GM19324 (cell line): Measurements from ENCODE around the gene CHST2.
"Not testable (repeated sequence)": the region's sequence is repeated elsewhere in the genome, so short reads cannot be mapped to it uniquely, and the experiment has no call there.

Experiments used
- ATAC-seq: cut with Tn5 transposase; IDR thresholded peaks from one replicate; pipeline ENCODE4 v1.9.1; 2021; ENCODE audit warnings: mild to moderate bottlenecking, moderate library complexity; ENCODE audit not compliant: unreplicated experiment, low FRiP score

Gene CHST2, protein sequence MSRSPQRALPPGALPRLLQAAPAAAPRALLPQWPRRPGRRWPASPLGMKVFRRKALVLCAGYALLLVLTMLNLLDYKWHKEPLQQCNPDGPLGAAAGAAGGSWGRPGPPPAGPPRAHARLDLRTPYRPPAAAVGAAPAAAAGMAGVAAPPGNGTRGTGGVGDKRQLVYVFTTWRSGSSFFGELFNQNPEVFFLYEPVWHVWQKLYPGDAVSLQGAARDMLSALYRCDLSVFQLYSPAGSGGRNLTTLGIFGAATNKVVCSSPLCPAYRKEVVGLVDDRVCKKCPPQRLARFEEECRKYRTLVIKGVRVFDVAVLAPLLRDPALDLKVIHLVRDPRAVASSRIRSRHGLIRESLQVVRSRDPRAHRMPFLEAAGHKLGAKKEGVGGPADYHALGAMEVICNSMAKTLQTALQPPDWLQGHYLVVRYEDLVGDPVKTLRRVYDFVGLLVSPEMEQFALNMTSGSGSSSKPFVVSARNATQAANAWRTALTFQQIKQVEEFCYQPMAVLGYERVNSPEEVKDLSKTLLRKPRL

DNA sequence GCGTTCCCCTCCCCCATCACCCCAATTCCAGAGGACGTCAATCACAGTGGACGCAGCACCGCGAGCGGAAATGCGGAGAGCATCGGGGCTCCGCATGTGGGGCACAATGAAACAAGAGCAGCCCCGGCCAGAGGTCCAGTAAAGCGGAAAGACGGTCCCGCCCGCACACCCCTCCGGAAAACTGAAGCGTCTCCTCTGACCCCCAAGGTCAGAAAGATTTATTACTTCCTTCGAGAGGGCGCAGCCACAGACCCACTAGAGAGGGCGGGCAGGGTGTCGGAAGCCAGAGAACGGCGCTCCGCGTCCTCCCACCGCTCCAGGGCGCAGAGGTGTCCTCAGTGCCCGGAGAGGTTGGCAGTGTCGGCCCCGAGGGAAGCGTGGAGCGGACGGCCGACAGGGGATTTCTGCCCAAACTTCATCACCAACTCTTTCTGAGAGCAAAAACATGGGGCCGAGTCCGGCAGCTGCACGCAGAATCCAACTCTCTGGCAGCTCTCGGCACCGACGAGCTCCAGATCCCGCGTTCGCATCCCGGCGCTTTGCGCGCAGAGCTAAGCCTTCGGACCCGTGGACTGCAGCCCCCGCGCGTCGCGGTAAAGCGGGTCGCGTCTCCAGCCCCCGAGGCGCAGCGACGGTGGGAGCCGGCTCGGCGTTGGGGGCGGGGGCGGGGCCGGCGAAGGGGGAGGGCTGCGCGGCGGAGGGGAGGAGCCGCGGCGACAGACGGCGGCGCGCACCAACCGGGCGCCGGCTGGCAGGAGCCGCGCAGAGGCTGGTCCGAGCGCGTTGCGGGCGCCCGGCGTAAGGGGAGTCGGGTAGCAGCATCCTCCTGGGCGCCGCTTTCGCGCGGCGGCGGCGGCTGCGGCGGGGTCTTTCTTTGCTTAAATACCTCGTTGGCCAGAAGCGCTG lies at the start of gene CHST2:
Gene CHST2, plus strand, starts transcription at position 763 of the 906 bp plus-strand sequence. CDS start 1,046 bp downstream, outside the sequence.
- peak; percentile 91 for ATAC-seq

DNA sequence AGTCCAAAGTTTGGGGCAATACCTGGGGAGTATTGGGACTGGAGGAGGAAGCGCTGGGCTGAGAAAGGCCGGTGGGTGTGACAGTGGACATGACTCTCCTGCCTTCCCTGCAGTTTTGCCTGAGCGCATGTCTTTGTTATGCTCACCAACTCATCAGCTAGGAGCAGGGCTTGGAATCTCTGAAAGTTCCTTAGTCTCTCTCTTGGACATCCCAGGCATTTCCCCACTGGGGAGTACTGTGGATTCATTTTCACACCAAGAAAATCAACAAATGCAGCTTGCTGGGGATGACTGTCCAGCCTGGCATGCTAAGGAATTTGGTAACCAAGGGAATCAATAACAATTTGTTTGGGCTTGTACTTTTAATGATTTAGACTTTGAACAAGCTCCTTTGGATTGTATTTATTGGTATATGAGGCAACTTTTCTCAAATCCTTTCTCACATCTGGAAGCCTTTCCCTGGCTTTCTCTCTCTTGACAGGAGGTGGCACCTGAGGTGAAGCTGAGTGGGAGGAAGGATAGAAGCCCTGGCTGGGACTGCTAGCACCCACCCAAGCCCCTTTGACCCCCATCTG lies 48.5 kb upstream of the CHST2 start:
- ATAC-seq: no peak

DNA sequence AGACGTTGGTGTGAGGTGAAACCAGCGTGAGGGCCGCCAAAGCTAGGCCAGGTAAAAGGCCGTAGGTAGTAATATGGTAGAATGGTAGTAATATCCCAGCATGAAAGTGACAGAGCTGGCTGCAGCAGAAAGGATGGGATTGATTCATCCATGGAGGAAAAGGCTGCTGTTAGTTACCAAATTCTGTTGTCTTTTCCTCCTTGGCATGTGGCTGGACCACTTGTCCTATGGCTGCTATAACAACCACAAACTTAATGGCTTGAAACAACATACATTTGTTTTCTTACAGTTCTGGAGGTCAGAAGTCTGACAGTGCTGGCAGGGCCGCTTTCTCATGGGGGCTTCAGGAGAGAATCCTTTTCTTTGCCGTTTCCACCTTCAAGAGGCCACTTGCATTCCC lies 47.8 kb upstream of the CHST2 start:
- no peak for ATAC-seq

DNA sequence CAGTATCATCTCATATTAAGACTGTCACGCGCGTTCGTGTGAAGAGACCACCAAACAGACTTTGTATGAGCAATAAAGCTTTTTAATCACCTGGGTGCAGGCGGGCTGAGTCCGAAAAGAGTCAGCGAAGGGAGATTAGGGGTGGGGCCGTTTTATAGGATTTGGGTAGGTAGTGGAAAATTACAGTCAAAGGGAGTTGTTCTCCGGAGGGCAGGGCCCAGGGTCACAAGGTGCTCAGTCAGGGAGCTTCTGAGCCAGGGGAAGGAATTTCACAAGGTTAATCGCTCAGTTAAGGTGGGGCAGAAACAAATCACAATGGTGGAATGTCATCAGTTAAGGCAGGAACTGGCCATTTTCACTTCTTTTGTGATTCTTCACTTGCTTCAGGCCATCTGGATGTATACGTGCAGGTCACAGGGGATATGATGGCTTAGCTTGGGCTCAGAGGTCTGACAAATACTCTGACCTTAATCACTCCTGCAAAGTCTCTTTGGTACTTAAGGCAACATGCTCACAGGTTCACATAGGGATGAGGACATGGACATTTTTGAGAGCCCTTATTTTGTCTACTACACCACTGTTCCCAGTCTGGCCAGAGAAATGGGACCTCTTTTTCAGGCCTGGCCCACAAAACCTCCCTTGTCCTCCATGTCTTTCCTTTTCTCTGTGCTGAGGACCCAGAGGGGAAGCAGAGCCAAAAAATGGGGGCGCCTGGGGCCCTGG lies 47.1 kb upstream of the CHST2 start:
- ATAC-seq: not testable (repeated sequence)

DNA sequence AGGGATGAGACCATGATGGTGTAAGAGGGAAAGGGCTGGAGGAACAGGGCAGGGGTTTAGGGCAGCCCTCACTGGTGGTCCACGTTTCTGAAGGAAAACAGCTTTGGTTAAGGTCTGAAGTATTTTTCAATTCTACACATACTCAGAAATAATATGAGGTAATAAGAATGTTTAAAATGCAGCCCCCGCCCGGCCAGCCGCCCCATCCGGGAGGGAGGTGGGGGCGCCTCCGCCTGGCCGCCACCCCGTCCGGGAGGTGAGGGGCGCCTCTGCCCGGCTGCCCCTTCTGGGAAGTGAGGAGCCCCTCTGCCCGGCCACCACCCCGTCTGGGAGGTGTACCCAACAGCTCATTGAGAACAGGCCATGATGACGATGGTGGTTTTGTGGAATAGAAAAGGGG lies 46.0 kb upstream of the CHST2 start:
- not testable (repeated sequence) for ATAC-seq

DNA sequence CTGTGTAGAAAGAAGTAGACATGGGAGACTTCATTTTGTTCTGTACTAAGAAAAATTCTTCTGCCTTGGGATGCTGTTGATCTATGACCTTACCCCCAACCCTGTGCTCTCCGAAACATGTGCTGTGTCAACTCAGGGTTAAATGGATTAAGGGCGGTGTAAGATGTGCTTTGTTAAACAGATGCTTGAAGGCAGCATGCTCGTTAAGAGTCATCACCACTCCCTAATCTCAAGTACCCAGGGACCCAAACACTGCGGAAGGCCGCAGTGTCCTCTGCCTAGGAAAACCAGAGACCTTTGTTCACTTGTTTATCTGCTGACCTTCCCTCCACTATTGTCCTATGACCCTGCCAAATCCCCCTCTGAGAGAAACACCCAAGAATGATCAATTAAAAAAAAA lies 45.6 kb upstream of the CHST2 start:
- not testable (repeated sequence) for ATAC-seq

DNA sequence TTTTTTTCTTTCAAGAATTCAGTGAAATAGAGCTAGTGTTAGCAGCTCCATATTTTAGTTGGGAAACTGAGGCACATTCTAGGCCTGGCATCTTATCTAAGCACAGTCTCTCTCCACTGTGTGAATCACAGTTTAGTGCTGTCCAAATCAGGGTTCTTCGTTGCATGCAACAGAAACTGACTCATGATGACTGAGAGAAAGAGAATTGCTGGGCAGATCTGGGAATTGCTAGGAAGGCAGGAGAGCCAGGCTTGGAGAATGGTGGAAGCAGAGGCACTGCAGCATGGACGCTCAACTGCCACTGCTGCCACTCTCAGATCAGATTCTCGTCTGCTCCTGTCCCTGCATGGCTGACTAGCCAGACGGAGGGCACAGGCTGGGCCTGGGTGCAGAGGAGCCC lies 40.7 kb upstream of the CHST2 start:
- no peak for ATAC-seq

DNA sequence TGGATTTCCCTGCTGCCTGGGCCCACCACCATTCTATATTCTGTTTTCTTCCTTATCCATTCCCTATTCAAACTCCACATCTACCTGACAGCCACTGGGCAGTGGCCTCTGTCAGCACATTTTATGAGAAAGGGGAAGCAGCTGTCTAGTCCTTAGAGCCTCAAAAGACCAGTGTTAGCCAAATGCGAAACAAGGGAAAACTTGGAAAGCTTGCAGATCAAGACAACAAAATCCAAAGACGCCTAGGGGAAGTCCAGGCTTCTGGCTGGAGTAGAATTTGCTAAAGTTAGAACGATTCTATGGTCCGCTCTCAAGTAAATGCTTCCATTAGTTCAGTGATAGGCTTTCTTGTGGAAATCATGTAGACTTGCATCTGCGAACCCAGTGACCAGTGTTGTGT lies 39.4 kb upstream of the CHST2 start:
- ATAC-seq: no peak

DNA sequence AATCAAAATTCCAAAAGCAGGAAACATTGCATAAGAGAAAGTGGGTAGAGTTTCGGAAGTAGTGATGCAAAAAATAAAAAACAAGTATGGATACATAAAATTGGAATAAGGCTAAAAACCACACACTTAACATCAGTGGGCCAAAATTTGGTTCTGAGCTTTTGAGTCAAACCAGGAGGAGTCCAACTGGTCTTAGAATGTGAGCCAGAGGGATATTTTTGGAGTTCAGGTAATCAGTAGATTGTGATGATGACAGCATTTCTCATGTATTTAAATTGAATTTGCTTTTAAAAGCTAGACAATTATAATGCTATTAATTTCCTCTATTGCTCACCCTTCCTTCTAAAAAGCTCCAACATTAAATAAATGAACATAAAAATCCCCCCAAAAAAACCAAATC lies 38.2 kb upstream of the CHST2 start:
- ATAC-seq: no peak

DNA sequence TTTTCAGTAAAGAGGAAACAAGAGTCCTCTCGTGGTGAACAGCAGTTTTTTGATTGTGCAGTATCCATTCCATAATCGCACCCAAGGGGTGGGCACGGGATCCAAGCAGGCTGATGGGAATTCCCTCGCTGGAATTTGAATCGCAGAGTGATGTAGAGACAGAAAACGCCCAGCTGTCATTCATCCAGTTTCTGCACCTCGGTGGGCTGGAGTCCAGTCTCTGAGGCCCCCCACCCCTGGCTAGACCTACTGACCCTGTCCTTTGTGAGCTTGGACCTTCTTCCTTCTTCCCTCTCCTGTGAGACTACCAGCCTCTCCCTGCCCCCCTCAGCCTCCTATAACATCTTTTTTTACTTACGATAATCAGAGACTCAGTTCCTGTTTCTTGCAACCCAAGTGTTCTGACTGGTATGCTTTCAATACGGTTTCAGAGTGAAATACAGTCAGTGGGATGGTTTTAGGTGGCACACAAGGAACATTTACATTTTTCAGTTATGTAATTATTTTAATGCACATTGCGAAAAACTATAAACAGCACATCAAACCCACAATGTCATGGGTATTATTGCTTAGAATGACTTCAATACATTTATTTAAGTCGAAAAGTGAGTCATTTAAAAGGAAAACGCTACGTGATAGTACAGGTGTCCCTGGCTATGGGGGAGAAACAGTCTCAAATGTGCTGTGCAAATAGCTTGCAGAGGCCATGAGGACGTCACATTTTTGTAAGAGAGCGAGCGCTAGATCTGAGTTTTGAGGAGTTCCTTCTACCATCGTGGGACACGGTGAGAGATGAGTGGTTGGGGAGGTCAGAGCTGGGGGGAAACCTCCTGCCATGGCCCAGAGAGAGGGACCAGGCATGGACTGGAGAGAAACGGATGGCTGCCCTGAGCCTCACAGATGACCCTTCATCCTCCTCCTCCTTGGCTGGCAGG lies 37.5 kb upstream of the CHST2 start:
- peak; percentile 89 for ATAC-seq

DNA sequence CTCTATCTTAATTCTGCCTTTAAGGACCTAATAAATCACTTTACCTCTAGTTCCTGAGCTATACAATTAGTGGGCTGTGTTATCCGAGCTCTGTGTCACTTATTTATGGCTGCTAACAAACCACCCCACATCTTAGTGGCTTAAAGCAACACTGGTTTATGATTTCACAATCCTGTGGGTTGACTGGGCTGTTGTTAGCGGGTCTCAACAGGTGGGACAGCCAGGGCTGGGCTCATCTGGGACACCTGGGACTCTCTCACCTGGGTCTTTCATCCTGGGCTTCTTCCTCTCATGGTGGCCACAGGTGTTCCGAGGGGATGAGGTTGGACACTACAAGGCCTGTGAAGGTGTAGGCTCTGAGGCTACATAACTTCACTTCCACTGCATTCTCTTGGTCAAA lies 35.8 kb upstream of the CHST2 start:
- no peak for ATAC-seq

DNA sequence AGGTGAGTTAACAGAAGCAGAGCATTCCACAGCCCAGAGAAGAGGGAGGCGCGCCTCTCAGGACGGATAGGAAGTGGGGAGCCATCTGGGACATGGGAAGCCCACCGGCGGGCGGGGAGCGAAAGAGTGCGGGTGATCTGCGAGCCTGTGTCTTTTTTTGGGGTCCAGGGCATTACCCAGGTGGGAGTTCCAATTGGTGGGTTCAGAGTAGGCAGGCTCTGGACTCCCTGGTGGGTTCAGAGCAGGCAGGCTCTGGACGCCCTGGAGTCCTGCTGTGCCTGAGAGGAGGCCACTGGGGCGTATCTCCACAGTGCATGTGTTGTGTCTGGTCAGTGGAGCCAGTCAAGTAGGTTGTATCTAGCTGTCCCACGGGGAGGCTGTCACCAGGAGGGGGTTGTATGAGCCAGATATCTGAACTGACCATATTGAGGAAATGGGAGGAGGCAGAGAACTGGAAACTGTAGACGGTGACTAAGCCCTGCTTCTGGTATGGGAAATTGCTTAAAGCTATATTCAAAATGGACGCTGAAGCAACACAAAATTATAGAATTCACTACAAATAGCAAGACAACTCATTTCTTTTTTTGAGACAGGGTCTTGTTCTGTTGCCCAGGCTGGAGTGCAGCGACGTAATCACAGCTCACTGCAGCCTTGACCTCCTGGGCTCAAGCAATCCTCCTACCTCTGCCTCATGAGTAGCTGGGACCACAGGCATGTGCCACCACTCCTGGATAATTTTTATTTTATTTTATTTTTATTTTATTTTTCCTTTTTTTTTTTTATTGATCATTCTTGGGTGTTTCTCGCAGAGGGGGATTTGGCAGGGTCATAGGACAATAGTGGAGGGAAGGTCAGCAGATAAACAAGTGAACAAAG lies 34.5 kb upstream of the CHST2 start:
- no peak for ATAC-seq

DNA sequence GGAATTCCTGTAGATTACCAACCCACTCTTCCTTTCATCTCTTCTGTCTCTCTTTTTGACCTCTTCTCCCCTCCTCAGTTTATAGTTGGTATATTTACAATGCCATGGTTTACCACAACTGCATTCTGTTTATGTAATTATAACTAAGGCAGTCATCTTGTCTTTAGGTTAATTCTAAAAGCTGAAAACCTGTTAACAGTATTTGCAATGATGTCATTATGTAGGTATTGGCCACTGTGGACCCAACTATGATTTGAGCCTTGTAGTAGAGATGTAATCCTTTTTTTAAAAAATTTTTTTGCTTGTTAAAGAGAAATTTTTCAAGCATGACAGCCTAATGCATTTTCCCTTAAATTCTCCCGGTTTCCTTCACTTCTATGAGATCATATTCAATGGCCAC lies 30.7 kb upstream of the CHST2 start:
- ATAC-seq: no peak

DNA sequence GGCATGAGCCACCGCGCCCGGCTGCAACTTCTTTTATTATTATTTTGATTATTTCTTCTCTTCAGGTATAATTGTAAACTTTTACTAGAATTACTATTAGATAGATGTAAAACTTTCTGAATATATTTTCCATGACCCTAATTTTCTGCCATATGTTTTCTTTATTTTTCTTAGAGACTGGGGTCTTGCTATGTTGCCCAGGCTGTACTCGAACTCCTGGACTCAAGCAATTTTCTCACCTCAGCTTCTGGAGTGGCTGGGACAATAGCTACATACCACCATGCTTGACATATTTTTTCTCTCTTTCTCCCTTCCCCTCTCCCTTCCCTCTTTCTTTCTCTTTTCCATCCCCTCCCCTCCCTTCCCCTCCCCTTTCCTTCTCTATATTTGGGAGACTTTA lies 29.6 kb upstream of the CHST2 start:
- no peak for ATAC-seq

DNA sequence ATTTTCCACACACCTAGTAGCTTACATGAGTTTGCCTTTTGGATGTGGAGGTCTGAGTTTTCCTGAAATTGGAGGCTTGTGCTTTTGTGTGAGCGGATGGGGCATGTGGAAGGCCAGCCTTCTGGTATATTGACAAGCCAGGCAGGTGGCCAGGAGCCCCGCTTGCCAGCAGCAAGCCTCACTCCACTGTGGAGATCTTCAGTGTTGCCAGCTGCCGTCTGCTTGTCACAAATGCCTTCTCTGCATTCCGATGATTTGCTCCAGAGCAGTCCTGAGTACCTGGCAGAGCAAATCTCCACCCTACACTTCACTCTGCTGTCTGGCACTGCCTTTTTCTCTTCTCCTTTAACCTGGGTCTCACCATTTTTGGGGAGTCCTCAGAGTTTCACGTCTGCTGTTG lies 29.1 kb upstream of the CHST2 start:
- no peak for ATAC-seq

DNA sequence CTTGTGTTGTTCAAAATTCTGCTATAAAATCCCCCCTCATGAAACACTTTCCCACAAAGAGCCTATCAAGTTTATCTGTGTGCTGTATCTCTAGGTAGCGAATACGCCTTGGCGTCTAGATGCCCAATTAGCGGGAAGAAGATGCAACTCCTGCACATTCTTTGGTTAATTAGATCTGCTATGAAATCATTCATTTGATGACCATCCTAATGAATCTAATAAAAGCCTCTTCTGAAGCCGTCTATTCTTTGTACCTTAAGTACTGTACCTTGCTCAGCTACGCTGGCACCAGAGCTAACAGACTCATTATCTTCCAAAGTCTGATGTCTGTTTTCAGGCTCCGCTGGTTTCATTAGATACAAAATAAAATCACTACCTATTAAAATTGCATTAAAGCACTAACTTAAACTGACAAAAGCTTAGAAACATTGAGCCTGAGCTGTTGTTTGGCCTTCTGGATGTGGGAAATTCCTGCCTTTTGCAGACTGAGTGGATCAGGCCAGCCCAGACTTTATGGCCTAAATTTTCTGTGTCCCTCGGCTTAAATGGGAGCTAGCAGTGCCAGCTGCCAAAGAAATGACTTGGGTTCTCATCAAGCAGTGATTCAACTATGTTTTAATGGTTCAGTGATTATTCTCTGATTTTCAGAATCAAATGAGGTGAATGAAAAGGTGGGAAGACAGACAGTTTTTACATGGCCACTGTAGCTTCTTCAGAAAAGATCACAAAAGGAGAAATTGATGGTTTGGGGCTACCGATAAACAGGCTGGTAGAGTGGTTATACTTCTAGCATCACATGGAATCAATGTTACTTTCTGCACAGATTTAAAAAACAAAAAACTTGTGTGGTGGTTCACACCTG lies 28.4 kb upstream of the CHST2 start:
- no peak for ATAC-seq

DNA sequence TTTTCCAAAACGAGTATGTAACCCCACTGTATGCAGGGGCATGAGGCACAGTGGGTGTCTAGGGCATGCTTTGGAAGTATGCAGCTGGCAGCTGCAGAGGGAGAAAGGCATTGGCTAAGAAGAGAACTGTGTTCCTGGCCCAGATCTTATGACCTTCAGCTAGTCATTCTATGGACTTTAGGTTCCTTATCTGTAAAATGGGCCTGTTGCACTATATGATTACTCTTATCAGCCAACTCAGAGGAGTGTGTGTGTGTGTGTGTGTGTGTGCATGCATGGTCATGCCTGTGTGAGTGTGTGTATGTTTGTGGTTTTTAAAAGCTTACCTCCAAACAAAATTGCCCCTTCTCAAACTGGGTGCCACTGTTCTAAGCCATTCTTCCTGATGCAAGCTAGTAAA lies 27.4 kb upstream of the CHST2 start:
- ATAC-seq: no peak
